ENCODE results near the gene SLC6A1. TPM values are rescaled to one million over a fixed set of nuclear protein-coding genes. Genes with fewer than 3 reads are reported as not detected.
A peak's percentile ranks its signal among the peaks of the same experiment; 100 is the strongest.

The SLC6A1 gene
- total and polyA plus RNA-seq, 11 donors, result 0.40 to 3.1 (median 1.2) TPM

DNA sequence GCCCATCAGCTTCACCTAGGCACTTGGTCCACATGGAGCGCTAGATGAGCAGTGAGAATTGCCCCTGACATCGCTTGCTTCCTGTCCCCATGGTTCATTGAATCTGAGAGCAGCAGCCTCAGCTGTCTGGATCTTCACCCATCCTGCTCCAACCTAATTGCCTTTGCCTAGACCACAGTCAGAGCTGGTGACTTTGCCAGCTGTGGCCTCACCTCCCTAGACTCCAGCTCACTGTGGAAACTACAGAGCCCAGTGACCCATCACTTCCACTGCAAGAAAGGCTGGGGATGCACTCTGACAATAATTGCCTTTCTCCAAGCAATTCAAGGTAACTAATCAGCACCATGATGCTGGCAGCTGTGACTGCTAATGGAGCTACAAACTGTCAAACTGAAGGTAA lies 30.6 kb upstream of the SLC6A1 start:
- Histone ChIP-seq H3K27me3 (peaks cover 0 to 23% (median 0%) of the 10 kb centered on the region in 9 donors), H3K9me3 (no peaks in the 10 kb centered on the region)
- WGBS, 4 donors, result 73 to 97% (median 86%) methylated on average over 2 of the region's 2 CpGs

DNA sequence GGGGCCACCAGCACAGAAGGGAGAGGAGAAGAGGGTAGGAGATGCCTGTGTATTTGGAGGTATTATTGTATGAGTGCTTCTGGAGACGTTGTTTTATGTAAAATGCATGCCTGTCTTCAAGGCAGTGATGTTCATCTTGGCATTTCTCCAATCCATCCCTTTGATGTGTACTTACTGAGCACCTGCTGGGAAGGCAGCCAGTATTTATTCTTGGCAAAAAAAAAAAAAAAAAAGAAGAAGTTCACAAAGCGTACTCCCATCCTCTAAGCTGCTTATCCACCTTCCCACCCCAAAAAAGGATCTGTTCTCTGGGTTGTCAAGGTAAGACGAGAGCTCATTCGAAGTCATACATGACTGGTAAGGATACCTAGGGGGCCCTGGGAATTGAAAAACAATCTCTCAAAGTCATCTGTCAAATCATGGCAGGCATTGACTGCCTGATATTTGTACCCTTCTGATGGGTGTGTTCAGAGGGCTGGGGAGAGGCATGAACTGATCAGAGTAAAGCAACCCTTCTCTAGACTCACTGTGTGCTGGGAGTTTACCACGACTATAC lies 30.0 kb upstream of the SLC6A1 start:
- intact Hi-C loops (cut with DNase I), result no loop called here
- no peaks in the 10 kb centered on the region for H3K36me3 ChIP-seq
- peaks cover 0 to 18% (median 9%) of the 10 kb centered on the region in 12 donors for H3K4me1 ChIP-seq
- DNase-seq (no peak), ATAC-seq (no peak)
- H3K27me3 ChIP-seq, result peaks cover 0 to 27% (median 0%) of the 10 kb centered on the region in 9 donors
- TF ChIP-seq, protein P1, sequence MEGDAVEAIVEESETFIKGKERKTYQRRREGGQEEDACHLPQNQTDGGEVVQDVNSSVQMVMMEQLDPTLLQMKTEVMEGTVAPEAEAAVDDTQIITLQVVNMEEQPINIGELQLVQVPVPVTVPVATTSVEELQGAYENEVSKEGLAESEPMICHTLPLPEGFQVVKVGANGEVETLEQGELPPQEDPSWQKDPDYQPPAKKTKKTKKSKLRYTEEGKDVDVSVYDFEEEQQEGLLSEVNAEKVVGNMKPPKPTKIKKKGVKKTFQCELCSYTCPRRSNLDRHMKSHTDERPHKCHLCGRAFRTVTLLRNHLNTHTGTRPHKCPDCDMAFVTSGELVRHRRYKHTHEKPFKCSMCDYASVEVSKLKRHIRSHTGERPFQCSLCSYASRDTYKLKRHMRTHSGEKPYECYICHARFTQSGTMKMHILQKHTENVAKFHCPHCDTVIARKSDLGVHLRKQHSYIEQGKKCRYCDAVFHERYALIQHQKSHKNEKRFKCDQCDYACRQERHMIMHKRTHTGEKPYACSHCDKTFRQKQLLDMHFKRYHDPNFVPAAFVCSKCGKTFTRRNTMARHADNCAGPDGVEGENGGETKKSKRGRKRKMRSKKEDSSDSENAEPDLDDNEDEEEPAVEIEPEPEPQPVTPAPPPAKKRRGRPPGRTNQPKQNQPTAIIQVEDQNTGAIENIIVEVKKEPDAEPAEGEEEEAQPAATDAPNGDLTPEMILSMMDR (IDR thresholded peaks at IDR 0.05), result no peak
- TF ChIP-seq POLR2A (IDR thresholded peaks at IDR 0.05), result no peak
- no peaks in the 10 kb centered on the region for H3K9me3 ChIP-seq
- H3K27ac ChIP-seq, result no peak overlapping the region
- 71 to 80% (median 75%) methylated on average over 5 of the region's 5 CpGs for WGBS, 4 donors
- H3K4me3 ChIP-seq, result no peak overlapping the region

More for the DNA sequence above, 30.6 kb upstream of the SLC6A1 start:
- TF ChIP-seq, protein P1 (IDR thresholded peaks at IDR 0.05), result no peak
- H3K27ac ChIP-seq, result no peak overlapping the region
- peaks cover 0 to 24% (median 14%) of the 10 kb centered on the region in 12 donors for H3K4me1 ChIP-seq
- ATAC-seq (no peak), DNase-seq (no peak)
- H3K36me3 ChIP-seq, result no peaks in the 10 kb centered on the region
- no peak overlapping the region for H3K4me3 ChIP-seq
- intact Hi-C loops (cut with DNase I), result no loop called here

DNA sequence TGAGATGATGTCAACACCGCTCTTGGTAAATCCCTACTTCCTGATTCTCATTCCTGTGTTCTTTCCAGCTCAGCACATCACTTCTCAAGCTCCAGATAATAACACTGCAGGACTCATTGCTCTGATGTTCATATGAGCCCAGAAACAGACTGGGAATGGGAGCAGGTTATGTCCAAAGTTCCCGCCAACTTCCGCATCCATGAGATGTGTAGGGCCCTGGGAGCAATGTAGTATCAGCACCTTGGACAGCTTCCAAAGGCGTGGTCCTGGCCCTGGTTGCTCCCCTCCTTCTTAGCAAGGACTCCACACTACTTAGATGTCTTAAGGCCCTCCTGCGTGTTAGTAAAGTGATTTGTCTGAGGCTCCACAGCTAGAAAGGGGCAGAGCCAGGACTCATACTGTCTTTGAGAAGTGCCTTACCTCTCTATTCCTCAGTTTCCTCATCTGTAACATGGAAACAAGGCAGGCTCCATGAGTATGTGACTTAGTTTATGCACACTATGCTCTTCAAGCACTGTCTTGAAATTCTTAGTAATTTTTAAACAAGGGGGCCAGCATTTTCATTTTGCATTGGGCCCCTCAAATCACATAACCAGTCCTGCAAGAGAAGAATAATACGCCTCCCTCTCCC lies 27.9 kb upstream of the SLC6A1 start:
- Histone ChIP-seq H3K9me3 (no peaks in the 10 kb centered on the region), H3K4me3 (no peak overlapping the region), H3K36me3 (no peaks in the 10 kb centered on the region), H3K4me1 (peaks cover 0 to 4% (median 0%) of the 10 kb centered on the region in 12 donors), H3K27me3 (peaks cover 0 to 27% (median 0%) of the 10 kb centered on the region in 9 donors), H3K27ac (no peak overlapping the region)
- DNase-seq (no peak), ATAC-seq (peak in 1 of 4 donors; percentile 40)
- TF ChIP-seq, protein P1 (IDR thresholded peaks at IDR 0.05), result no peak
- no peak for TF ChIP-seq POLR2A (IDR thresholded peaks at IDR 0.05)
- 60 to 64% (median 61%) methylated on average over 6 of the region's 6 CpGs for WGBS, 4 donors
- intact Hi-C loops (cut with DNase I), result no loop called here

DNA sequence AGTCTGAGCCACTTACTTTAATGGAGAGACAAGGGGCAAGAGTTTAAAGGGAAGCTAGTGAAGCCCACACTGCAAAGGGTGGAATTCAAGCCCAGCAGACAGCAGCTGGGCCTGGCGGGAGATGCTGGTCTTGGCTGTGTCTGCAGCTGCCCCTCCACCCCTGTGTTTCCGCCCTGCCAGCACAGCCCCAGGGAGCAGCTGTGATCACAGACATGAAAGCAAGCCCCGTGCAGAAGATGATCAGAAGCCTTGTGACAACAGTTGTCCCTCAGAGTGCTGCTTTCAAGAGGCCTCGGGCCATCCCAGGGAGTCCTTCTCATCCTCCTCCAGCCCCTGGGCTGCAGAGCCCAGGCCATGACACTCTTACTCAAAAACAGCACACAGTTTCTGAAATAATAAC lies 24.1 kb upstream of the SLC6A1 start:
- 40 to 49% (median 47%) methylated on average over 4 of the region's 4 CpGs for WGBS, 4 donors
- Histone ChIP-seq H3K9me3 (no peaks in the 10 kb centered on the region), H3K27ac (no peak overlapping the region), H3K4me3 (no peak overlapping the region), H3K27me3 (peaks cover 0 to 41% (median 0%) of the 10 kb centered on the region in 9 donors), H3K4me1 (peaks cover 0 to 4% (median 0%) of the 10 kb centered on the region in 12 donors), H3K36me3 (no peaks in the 10 kb centered on the region)
- ATAC-seq (no peak), DNase-seq (no peak)
- intact Hi-C loops (cut with DNase I), result no loop called here
- no peak for TF ChIP-seq POLR2A (IDR thresholded peaks at IDR 0.05)
- TF ChIP-seq, protein P1 (IDR thresholded peaks at IDR 0.05), result no peak

Measured in heart left ventricle (tissue), 16 donors.